Muscle of leg (tissue), 11 donors: Measurements from ENCODE around the gene DYSF. TPM values are rescaled to one million over a fixed set of nuclear protein-coding genes. Genes with fewer than 3 reads are reported as not detected.

ENCODE experiments used
- DNase-seq: peaks from one replicate; pipeline ENCODE4 v3.0.0; 2013
- H3K27ac ChIP-seq: one replicate; pipeline ENCODE4 v1.5.1; 2013; ENCODE audit warnings: mild to moderate bottlenecking, low read length, control low read depth
- H3K27me3 ChIP-seq: one replicate; pipeline ENCODE4 v1.6.1; 2013; ENCODE audit warnings: low read length; ENCODE audit not compliant: control insufficient read depth, insufficient read depth
- H3K36me3 ChIP-seq: one replicate; pipeline ENCODE4 v1.6.1; 2013; ENCODE audit warnings: low read length; ENCODE audit not compliant: control insufficient read depth, insufficient read depth
- H3K4me1 ChIP-seq: one replicate; pipeline ENCODE4 v1.6.1; 2013; ENCODE audit warnings: low read length; ENCODE audit not compliant: control insufficient read depth, insufficient read depth
- H3K4me3 ChIP-seq: one replicate; pipeline ENCODE4 v1.5.1; 2013; ENCODE audit warnings: low read length, control low read depth
- H3K9me3 ChIP-seq: replicated peaks from 2 replicates; pipeline ENCODE4 v1.6.1; 2013; ENCODE audit warnings: low read depth, low read length; ENCODE audit not compliant: control insufficient read depth
- WGBS: methylation state at CpG from one replicate; pipeline ENCODE4 v1.1.5; 2013; ENCODE audit warnings: missing lambda C conversion rate; ENCODE audit not compliant: insufficient coverage; 5-methylcytosine and 5-hydroxymethylcytosine counted together
- polyA plus RNA-seq, 8 donors: library from polyadenylated mRNA; unstranded; fragments of 120-200 nt; gene quantifications; one replicate each; pipeline versions ENCODE4 v1.2.1 to v1.2.3, GENCODE V29; 2013; ENCODE audit warnings: inconsistent platforms in 1 of 8, low replicate concordance in 1 of 8; ENCODE audit not compliant: insufficient read length in 8 of 8, insufficient read depth in 1 of 8
- total RNA-seq: library from RNA; stranded (reverse); fragments of 120-200 nt; gene quantifications from one replicate; pipeline ENCODE4 v1.2.4, GENCODE V29; 2013

The DYSF gene
- total and polyA plus RNA-seq, 9 donors = 51.6 to 152 (median 106) TPM

- no peaks in the 10 kb centered on the region for H3K27me3 ChIP-seq
- peaks cover 5% of the 10 kb centered on the region for H3K36me3 ChIP-seq
- H3K9me3 ChIP-seq = no peaks in the 10 kb centered on the region
- DNase-seq = no peak
- 60% methylated on average over 1 of the region's 2 CpGs for WGBS
- peaks cover 22% of the 10 kb centered on the region for H3K4me1 ChIP-seq
- no peak overlapping the region for H3K4me3 ChIP-seq
- H3K27ac ChIP-seq = no peak overlapping the region
Observed at GRCh38 chr2:71630454-71631328, 177.3 kb downstream of the DYSF start.

GRCh38 chr2:71631411-71631931 lies 178.1 kb downstream of the DYSF start:
- Histone ChIP-seq H3K27ac (no peak overlapping the region), H3K4me3 (no peak overlapping the region), H3K27me3 (no peaks in the 10 kb centered on the region), H3K36me3 (peaks cover 5% of the 10 kb centered on the region), H3K9me3 (no peaks in the 10 kb centered on the region), H3K4me1 (peaks cover 26% of the 10 kb centered on the region)
- WGBS = 35% methylated on average over 10 of the region's 14 CpGs
- DNase-seq = peak; percentile 22

- Histone ChIP-seq H3K9me3 (no peaks in the 10 kb centered on the region), H3K4me3 (no peak overlapping the region), H3K27ac (no peak overlapping the region), H3K27me3 (no peaks in the 10 kb centered on the region), H3K36me3 (peaks cover 5% of the 10 kb centered on the region), H3K4me1 (peaks cover 34% of the 10 kb centered on the region)
- DNase-seq = no peak
- 91% methylated on average over 1 of the region's 3 CpGs for WGBS
Observed at GRCh38 chr2:71633086-71633485, 179.7 kb downstream of the DYSF start.

GRCh38 chr2:71634567-71634966 lies 181.2 kb downstream of the DYSF start:
- H3K27me3 ChIP-seq = no peaks in the 10 kb centered on the region
- H3K36me3 ChIP-seq = peaks cover 5% of the 10 kb centered on the region
- no peaks in the 10 kb centered on the region for H3K9me3 ChIP-seq
- H3K27ac ChIP-seq = no peak overlapping the region
- DNase-seq = peak; percentile 16
- no peak overlapping the region for H3K4me3 ChIP-seq
- WGBS = no CpG with 5 or more reads among the region's 1 CpG
- H3K4me1 ChIP-seq = peaks cover 34% of the 10 kb centered on the region

GRCh38 chr2:71635798-71636197 lies 182.4 kb downstream of the DYSF start:
- no peaks in the 10 kb centered on the region for H3K27me3 ChIP-seq
- no peak overlapping the region for H3K4me3 ChIP-seq
- no peaks in the 10 kb centered on the region for H3K9me3 ChIP-seq
- DNase-seq = no peak
- H3K27ac ChIP-seq = no peak overlapping the region
- 71% methylated on average over 4 of the region's 5 CpGs for WGBS
- peaks cover 26% of the 10 kb centered on the region for H3K4me1 ChIP-seq
- H3K36me3 ChIP-seq = peaks cover 5% of the 10 kb centered on the region

- H3K4me1 ChIP-seq = peaks cover 15% of the 10 kb centered on the region
- H3K27ac ChIP-seq = no peak overlapping the region
- H3K4me3 ChIP-seq = no peak overlapping the region
- peaks cover 5% of the 10 kb centered on the region for H3K36me3 ChIP-seq
- H3K27me3 ChIP-seq = no peaks in the 10 kb centered on the region
- no peaks in the 10 kb centered on the region for H3K9me3 ChIP-seq
- DNase-seq = peak; percentile 16
- WGBS = 84% methylated on average over 5 of the region's 5 CpGs
Observed at GRCh38 chr2:71637168-71637567, 183.8 kb downstream of the DYSF start.

- Histone ChIP-seq H3K4me3 (no peak overlapping the region), H3K27me3 (no peaks in the 10 kb centered on the region), H3K9me3 (no peaks in the 10 kb centered on the region), H3K27ac (no peak overlapping the region), H3K36me3 (peaks cover 3% of the 10 kb centered on the region), H3K4me1 (peaks cover 15% of the 10 kb centered on the region)
- 35% methylated on average over 4 of the region's 4 CpGs for WGBS
- no peak for DNase-seq
Observed at GRCh38 chr2:71637736-71638135, 184.4 kb downstream of the DYSF start.

- peaks cover 14% of the 10 kb centered on the region for H3K4me1 ChIP-seq
- H3K9me3 ChIP-seq = no peaks in the 10 kb centered on the region
- H3K27me3 ChIP-seq = no peaks in the 10 kb centered on the region
- H3K4me3 ChIP-seq = no peak overlapping the region
- no peak overlapping the region for H3K27ac ChIP-seq
- DNase-seq = no peak
- peaks cover 5% of the 10 kb centered on the region for H3K36me3 ChIP-seq
- 60% methylated on average over 1 of the region's 4 CpGs for WGBS
Observed at GRCh38 chr2:71639735-71640134, 186.4 kb downstream of the DYSF start.

- Histone ChIP-seq H3K4me3 (no peak overlapping the region), H3K27ac (no peak overlapping the region), H3K27me3 (no peaks in the 10 kb centered on the region), H3K36me3 (peaks cover 5% of the 10 kb centered on the region), H3K4me1 (peaks cover 15% of the 10 kb centered on the region), H3K9me3 (no peaks in the 10 kb centered on the region)
- no CpG with 5 or more reads among the region's 5 CpGs for WGBS
- DNase-seq = peak; percentile 55
Observed at GRCh38 chr2:71640489-71640888, 187.1 kb downstream of the DYSF start.

GRCh38 chr2:71643674-71644357 lies 190.5 kb downstream of the DYSF start:
- Histone ChIP-seq H3K27me3 (no peaks in the 10 kb centered on the region), H3K4me3 (no peak overlapping the region), H3K27ac (no peak overlapping the region), H3K9me3 (no peaks in the 10 kb centered on the region), H3K4me1 (peaks cover 7% of the 10 kb centered on the region), H3K36me3 (peaks cover 5% of the 10 kb centered on the region)
- 67% methylated on average over 7 of the region's 13 CpGs for WGBS
- no peak for DNase-seq
